GM21576 (cell line): ENCODE results near the gene CCT8.
"Not testable (repeated sequence)": the region's sequence is repeated elsewhere in the genome, so short reads cannot be mapped to it uniquely, and the experiment has no call there.

ENCODE experiments used
- ATAC-seq: cut with Tn5 transposase; IDR thresholded peaks from one replicate; pipeline ENCODE4 v1.9.1; 2021; ENCODE audit warnings: mild to moderate bottlenecking, moderate library complexity; ENCODE audit not compliant: unreplicated experiment

Gene CCT8

GRCh38 chr21:29024474-29025327, 48.7 kb downstream of the CCT8 start, which contains the start of gene USP16:
Gene USP16 (plus strand): TSS chr21:29024668. CDS start chr21:29027914, 3,246 bp downstream.
- ATAC-seq: peak; percentile 97

GRCh38 chr21:29022166-29022565, 51.3 kb downstream of the CCT8 start:
- no peak for ATAC-seq

- ATAC-seq: peak; percentile 16
Measured at GRCh38 chr21:29018540-29018939, 54.9 kb downstream of the CCT8 start.

- no peak for ATAC-seq
Measured at GRCh38 chr21:29017639-29018237, 55.7 kb downstream of the CCT8 start.

- not testable (repeated sequence) for ATAC-seq
Measured at GRCh38 chr21:29011236-29011635, 62.2 kb downstream of the CCT8 start.

GRCh38 chr21:29008367-29008766, 65.1 kb downstream of the CCT8 start:
- no peak for ATAC-seq

GRCh38 chr21:29007810-29008209, 65.6 kb downstream of the CCT8 start:
- ATAC-seq: no peak

GRCh38 chr21:29007135-29007534, 66.3 kb downstream of the CCT8 start:
- ATAC-seq: no peak
